Measurements from ENCODE around the gene CASK. TPM values are rescaled to one million over a fixed set of nuclear protein-coding genes. Genes with fewer than 3 reads are reported as not detected.

Gene CASK
- total RNA-seq, 1 donor from 2014 or later = 33.7 TPM

DNA sequence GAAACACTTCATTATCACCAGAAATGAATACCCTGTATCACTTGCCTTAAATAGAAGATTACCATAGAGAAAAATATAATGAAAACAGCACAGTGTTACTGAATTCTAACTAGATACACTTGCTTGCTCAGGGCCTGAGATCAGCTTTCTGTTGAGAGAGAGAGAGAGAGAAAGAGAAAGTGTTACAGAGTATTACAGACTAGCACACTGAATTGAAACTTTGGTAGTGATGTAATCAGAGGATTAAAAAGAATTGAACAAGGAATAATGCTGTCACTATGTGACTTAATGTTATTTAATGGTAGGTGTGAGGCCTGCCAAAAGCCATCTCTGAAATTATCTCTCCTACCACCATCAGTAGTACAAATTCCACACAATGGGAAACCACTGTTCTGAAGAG, 35.5 kb upstream of the CASK start:
- intact Hi-C loops (cut with DNase I) = no loop called here
- no peaks in the 10 kb centered on the region for H3K4me1 ChIP-seq
- DNase-seq (ENCODE audit: low spot score in 2 of 2) = no peak
- H3K9me3 ChIP-seq = no peaks in the 10 kb centered on the region
- H3K36me3 ChIP-seq = no peaks in the 10 kb centered on the region
- no peak overlapping the region for H3K4me3 ChIP-seq
- H3K27me3 ChIP-seq = no peaks in the 10 kb centered on the region
- H3K27ac ChIP-seq = no peak overlapping the region
- TF ChIP-seq, protein P1, sequence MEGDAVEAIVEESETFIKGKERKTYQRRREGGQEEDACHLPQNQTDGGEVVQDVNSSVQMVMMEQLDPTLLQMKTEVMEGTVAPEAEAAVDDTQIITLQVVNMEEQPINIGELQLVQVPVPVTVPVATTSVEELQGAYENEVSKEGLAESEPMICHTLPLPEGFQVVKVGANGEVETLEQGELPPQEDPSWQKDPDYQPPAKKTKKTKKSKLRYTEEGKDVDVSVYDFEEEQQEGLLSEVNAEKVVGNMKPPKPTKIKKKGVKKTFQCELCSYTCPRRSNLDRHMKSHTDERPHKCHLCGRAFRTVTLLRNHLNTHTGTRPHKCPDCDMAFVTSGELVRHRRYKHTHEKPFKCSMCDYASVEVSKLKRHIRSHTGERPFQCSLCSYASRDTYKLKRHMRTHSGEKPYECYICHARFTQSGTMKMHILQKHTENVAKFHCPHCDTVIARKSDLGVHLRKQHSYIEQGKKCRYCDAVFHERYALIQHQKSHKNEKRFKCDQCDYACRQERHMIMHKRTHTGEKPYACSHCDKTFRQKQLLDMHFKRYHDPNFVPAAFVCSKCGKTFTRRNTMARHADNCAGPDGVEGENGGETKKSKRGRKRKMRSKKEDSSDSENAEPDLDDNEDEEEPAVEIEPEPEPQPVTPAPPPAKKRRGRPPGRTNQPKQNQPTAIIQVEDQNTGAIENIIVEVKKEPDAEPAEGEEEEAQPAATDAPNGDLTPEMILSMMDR (IDR thresholded peaks at IDR 0.05) = no peak

DNA sequence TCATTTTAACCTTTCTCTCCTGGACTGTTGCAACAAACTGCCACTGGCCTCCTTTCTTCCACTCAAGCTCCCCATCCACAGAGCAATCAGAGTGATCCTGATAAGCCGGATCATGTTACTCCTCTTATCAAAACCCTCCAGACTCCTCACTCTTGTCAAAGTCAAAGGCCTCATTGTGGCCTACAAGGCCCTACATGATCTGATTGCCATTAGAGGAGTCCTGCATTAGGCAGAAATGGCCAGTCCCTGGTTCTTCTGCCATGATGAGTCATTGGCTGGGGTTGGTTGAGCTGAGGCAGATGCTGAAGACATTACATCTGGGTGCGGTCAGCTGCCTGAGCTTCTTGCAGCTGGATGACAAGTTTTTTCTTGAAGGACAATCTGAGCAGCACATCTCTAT, 32.7 kb upstream of the CASK start:
- TF ChIP-seq, protein P1 (IDR thresholded peaks at IDR 0.05) = no peak
- no peak overlapping the region for H3K27ac ChIP-seq
- no peaks in the 10 kb centered on the region for H3K27me3 ChIP-seq
- H3K9me3 ChIP-seq = no peaks in the 10 kb centered on the region
- intact Hi-C loops (cut with DNase I) = no loop called here
- no peak for DNase-seq (ENCODE audit: low spot score in 2 of 2)
- H3K36me3 ChIP-seq = no peaks in the 10 kb centered on the region
- H3K4me3 ChIP-seq = no peak overlapping the region
- no peaks in the 10 kb centered on the region for H3K4me1 ChIP-seq

DNA sequence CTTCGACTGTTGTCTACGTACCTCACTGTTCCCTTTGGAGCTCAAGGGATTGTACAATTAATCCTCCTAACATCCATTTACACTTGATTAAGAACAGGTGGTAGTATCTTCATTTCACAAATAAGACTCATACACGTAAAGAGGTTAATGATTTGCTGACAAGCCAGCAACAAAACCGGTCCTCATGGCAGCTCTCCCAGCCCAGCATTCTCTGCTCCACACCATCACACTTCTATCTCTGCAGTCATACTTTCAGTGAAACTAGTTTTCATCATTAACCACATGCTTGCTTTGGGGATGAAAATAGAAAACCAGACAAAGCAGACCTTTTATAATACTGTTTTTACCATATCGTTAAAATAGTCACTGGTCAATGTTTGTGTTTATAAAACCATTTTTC, 28.7 kb upstream of the CASK start:
- intact Hi-C loops (cut with DNase I) = no loop called here
- H3K27me3 ChIP-seq = no peaks in the 10 kb centered on the region
- TF ChIP-seq, protein P1 (IDR thresholded peaks at IDR 0.05) = no peak
- no peaks in the 10 kb centered on the region for H3K36me3 ChIP-seq
- H3K4me1 ChIP-seq = no peaks in the 10 kb centered on the region
- H3K27ac ChIP-seq = no peak overlapping the region
- H3K9me3 ChIP-seq = no peaks in the 10 kb centered on the region
- H3K4me3 ChIP-seq = no peak overlapping the region
- DNase-seq (ENCODE audit: low spot score in 2 of 2) = no peak

DNA sequence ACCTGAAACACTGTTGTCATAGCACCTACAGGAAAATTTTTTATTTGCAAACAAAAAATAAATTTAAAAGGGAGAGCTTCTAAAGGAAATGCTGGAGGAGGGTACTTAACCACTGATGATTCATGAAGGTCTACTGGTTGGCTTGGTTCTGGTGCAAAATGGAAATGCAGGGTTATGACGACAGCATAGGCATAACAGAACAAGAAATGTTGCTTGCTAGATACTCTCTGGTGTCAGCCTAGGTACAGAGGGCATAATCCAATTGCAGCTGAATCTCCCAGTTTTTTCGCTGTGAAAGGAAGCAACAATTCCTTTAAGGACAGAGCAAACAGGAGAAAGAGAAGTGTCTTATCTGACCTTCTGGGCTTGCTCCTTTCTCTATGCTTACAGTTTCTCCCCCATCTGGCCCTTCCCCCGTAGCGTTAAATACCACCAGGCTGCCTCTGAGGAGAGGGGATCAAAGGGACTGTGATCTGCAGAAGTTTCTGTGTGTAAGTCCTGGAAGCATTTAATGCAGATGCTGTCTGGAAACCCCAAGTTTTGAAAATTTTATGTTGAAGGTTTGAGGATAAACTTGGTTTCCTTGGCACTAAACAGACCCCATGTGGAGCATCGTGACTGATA, 23.7 kb upstream of the CASK start:
- intact Hi-C loops (cut with DNase I) = no loop called here
- TF ChIP-seq, protein P1 (IDR thresholded peaks at IDR 0.05) = no peak

DNA sequence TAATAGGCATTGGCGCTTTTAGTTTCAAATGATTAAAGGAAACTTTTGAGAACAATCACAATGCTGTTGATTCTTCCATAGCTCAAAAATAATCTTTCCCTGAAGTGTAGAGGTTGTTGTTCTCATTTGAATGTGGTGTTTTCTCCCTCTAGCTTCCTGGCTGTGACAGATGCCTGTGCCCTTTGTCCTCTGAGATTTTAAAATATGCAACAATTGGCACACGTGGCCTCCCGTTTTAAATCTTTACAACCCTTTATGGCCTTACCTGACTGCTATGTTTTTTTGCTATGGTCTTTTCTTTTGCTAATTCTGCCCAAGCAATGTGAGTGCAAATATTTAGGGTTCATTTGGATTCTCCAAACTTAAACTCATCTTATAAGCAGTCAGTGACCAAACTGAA, 22.9 kb upstream of the CASK start:
- Histone ChIP-seq H3K4me1 (no peaks in the 10 kb centered on the region), H3K4me3 (no peak overlapping the region), H3K9me3 (no peaks in the 10 kb centered on the region), H3K36me3 (no peaks in the 10 kb centered on the region), H3K27ac (no peak overlapping the region), H3K27me3 (no peaks in the 10 kb centered on the region)
- intact Hi-C loops (cut with DNase I) = no loop called here
- no peak for DNase-seq (ENCODE audit: low spot score in 2 of 2)
- TF ChIP-seq, protein P1 (IDR thresholded peaks at IDR 0.05) = no peak

More for the DNA sequence above, 23.7 kb upstream of the CASK start:
- no peaks in the 10 kb centered on the region for H3K36me3 ChIP-seq
- DNase-seq (ENCODE audit: low spot score in 2 of 2) = no peak
- H3K27me3 ChIP-seq = no peaks in the 10 kb centered on the region
- no peak overlapping the region for H3K27ac ChIP-seq
- H3K4me3 ChIP-seq = no peak overlapping the region
- H3K9me3 ChIP-seq = no peaks in the 10 kb centered on the region
- H3K4me1 ChIP-seq = no peaks in the 10 kb centered on the region

DNA sequence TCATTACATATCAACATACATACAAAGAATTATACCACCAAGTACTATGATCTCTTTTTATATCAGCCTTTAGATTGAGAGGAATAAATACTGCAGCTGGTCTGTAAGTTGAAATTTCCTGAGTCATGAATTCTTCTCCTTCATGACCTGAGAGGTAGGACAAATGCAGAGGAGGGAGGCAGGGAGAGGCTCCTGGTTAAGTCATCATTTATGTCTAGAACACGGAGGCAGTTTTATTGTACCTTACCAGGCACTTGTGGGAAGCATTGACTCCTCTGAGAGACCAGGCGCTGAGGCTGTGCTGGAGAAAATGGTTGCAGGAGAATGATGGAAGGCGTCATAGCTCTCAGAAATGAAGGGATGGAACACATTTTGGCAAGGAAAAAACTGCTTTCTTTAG, 12.5 kb upstream of the CASK start:
- H3K27ac ChIP-seq = no peak overlapping the region
- no peaks in the 10 kb centered on the region for H3K36me3 ChIP-seq
- no peak for DNase-seq (ENCODE audit: low spot score in 2 of 2)
- H3K4me3 ChIP-seq = no peak overlapping the region
- intact Hi-C loops (cut with DNase I) = no loop called here
- no peaks in the 10 kb centered on the region for H3K4me1 ChIP-seq
- H3K9me3 ChIP-seq = no peaks in the 10 kb centered on the region
- H3K27me3 ChIP-seq = no peaks in the 10 kb centered on the region
- TF ChIP-seq, protein P1 (IDR thresholded peaks at IDR 0.05) = no peak

All from ascending aorta (tissue), 2 donors.